Mesenteric fat pad (tissue), 1 donor: ENCODE data around the gene GALNT7. TPM values are rescaled to one million over a fixed set of nuclear protein-coding genes. Genes with fewer than 3 reads are reported as not detected.
A peak's percentile ranks its signal among the peaks of the same experiment; 100 is the strongest.

ENCODE experiments used
- DNase-seq: peaks from one replicate; pipeline ENCODE4 v3.0.0-alpha.2; 2020; ENCODE audit warnings: low spot score
- total RNA-seq: library from RNA; stranded (reverse); fragmentation: NEBNext Ultra II Directional; extraction: Animal tissue kit (Norgen Biotek cat#: 25700); gene quantifications from one replicate; pipeline ENCODE4 v1.2.1, GENCODE V29; 2021
- donor health status: DM: yes; HTN: yes; CAD: no.

Gene GALNT7
- total RNA-seq, 1 donor from 2014 or later: 9.8 TPM

DNA sequence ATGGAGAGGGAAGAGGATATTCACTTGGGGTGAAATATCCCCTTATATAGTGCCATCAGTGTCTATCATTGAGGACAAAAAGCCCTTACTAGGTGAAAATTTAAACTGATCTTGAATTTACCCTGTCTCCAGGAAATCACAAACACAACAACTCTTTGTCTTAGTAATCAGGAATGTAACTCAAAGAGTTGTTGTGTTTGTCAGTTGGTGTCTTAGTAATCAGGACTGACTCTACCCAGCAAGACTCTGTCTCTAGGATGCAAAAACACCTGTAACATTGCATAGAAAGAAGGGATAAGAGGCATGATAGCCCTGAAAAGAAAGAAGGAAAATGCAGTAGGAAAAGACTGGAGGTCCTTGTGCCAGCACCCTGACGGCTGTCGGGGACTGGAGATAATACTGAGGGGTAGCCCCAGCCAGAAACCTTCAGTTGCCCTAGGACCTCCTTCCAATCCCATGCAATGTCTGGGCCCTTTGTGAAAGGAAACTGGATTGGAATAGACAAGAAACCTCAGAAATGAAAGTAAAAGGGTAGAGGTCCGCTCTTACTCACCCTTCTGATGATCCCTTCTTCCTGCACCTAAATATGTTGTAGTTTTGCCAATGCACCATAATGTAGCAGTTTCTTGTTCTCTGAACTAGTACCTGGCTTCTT is 120.2 kb downstream of the GALNT7 start:
- no peak for DNase-seq

DNA sequence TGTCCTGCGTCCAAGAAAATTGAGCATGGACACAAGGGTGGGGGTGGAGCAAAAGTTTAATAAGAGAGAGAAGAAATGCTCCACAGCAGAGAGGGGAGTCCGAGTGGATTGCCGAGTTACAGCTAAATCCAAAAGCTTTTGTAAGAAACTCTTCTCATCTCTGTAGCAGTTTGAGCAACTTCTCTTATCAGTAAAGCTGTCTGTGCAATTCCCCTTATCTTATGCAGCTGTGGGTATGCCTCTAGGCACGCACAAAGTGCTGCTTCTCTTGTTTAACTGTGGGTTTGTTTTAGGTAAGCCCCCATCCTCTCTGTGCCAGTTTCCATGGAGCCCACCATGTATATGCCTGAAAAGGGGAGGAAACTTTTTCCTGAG is 120.7 kb downstream of the GALNT7 start:
- DNase-seq: no peak

DNA sequence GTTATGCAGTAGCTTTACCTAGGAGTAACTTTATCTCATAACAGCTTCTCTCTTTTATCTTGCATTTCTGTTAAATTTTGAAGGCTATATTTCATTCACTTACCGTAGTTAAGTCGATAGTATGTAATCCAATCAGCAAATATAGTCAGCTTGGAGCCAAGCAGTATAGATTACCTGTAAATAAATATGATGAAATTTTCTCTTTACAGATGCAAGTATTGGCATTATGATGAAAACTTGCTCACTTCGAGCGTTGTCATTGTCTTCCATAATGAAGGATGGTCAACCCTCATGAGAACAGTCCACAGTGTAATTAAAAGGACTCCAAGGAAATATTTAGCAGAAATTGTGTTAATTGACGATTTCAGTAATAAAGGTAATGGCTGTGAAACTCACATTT is 123.3 kb downstream of the GALNT7 start:
- DNase-seq: no peak

DNA sequence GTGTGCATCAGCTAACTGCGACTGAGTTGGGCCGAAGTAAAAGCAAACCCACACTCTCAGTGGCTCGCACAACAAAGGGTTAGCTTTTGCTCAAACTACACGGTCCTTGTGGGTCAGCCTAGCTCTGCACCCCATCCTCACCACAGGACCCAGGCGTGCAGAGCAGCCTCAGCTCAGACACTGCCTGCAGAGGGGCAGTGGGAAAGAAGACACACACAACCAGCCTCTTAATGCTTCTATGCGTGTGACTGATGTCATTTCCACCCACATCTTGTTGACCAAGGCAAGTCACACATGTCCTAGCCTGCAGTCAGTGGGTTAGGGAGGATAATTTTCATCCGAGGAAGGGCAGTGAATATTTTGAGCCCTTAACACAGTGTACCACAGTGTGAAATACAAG is 125.1 kb downstream of the GALNT7 start:
- no peak for DNase-seq

DNA sequence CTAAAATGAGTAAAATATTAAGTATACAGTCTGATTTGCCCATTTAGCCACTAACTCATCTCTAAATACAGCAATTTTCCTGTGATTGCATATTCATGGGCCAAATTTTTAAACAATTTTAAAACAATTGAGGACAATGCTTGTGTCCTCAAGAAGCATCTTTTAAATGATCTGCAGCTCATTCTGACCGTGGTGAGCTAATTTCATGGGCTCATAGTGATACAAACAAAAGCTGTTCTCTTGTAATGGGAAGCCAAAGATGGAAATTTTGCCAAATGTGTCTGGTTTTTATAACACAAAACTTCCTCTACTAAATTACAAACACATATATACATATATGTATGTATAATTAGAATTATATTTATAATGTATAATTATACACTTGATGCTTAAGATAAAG is 125.8 kb downstream of the GALNT7 start:
- DNase-seq: no peak

DNA sequence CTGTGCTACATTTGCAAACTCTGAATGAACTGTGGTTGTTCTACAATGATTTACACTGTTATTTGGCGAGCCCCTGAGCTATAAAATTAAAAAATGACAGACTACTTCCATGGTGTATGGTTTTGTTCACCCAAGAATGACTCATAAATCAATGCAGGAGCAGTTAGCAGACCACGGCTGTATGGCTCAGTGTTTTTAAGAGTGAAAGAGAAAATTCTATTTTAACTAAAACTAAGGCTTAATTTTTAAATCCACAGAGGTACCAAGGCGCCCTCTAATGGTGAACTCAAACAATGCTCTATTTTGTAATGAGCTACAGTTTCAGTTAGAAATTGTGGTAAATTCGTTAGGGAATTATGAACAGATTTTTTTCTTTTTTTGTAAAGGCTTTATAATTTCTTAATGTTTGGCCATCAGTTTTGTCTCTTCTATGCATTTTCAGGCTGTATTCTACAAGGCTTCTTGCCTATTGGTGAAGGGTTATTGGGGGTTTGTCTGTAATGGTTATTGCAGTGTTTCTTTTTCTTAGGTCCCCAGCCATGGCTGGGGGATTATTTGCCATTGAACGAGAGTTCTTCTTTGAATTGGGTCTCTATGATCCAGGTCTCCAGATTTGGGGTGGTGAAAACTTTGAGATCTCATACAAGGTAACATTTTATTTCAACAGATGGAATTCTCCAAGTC is 133.0 kb downstream of the GALNT7 start:
- DNase-seq: no peak

DNA sequence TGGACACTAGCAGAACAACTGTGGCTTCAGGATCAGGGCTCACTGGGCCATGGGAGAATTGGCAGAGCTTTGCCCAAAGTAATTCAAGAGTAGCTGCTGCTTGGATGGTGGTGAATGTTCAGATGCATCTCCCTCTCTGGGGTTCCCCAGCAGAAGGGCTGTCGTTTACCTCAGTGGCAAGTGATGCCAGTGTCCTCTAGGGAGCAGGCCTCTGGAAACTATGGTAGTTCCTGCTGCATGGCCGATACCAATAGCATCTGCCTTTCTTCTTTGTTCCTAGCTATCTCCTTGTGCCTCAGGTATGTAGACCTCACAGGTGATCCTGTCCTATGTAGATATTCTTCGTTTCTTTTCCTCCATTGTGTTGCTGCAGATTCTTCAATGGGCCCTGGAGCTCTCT is 139.2 kb downstream of the GALNT7 start:
- DNase-seq: no peak

DNA sequence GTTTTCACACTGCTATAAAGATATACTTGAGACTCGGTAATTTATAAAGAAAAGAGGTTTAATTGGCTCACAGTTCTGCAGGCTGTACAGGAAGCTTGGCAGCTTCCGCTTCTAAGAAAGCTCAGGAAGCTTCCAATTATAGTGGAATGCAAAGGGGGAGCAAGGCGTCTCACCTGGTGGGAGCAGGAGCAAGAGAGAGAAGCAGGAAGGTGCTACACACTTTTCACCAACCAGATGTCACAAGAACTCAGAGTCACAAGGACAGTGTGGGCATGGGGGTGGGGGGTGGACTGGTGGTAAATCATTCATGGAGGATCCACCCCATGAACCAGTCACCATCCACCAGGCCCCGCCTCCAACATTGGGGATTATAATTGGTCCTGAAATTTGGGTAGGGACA is 142.8 kb downstream of the GALNT7 start:
- DNase-seq: no peak

DNA sequence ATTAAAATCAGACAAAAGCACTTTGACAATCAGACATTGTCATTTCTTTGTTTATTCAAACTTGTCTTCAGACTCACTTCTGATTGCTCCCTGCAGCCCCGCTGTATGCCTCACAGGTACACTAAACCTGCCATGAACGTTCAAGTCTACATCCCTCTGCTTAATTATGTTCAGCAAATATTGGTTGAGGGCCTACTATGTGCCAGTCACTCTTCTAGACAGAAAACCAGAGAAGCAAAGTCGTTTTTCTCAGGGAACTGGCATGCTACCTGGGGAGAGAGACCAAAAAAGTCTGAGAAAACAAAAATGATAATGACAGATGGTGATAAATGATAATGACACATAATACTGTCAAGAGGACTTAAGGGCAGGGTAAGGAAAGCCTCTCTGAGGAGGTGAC is 146.1 kb downstream of the GALNT7 start:
- no peak for DNase-seq

DNA sequence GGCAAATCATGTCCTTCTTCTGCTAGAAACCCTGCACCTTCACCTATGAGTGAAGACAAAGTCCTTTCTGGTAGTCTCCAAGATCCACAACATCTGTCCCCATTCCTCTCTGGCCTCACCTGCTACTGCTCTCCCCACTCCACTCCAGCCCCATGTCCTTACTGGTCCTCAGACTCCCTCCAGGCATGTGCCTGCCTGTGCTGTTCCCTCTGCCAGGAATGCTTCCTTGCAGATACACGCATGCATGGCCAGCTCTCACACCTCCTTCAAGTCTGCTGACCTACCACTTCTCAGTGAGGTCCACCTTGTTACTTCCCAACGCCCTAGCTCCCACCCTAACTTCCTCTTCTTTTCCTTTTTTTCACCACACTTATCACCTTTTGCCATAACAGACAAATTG is 147.4 kb downstream of the GALNT7 start:
- no peak for DNase-seq

DNA sequence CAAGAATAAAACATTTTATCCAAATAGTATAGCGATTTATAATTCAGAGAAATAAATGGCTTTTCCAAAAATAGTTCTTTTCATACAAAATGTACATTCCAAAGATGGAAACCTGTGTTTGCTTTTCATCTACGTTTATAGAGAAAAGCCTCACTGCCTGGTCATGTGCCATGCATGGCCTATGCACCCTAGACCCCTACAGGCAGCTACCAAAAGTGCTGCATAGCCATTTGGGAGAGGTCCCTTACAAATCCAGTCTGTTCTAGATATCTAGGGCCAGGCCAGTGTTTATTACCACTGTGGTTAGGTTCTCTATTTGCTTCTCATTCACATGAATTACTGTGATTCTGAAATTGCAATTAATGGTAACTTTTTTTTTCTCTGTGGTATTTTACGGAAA is 148.4 kb downstream of the GALNT7 start:
- no peak for DNase-seq

DNA sequence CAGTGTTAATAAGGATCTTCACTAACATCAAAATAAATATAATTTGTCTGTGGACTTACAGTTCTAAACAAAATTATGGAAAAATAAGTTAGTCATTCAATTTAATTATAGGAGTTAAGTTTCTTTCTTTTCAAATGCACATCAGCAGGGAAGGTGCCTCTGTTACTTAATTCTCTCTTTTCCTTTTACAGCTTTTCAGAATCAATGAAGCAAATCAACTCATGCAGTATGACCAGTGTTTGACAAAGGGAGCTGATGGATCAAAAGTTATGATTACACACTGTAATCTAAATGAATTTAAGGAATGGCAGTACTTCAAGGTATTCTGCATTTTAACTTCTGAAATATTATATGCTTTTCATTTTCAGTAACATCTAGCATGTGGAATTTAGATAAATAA is 149.6 kb downstream of the GALNT7 start:
- no peak for DNase-seq

DNA sequence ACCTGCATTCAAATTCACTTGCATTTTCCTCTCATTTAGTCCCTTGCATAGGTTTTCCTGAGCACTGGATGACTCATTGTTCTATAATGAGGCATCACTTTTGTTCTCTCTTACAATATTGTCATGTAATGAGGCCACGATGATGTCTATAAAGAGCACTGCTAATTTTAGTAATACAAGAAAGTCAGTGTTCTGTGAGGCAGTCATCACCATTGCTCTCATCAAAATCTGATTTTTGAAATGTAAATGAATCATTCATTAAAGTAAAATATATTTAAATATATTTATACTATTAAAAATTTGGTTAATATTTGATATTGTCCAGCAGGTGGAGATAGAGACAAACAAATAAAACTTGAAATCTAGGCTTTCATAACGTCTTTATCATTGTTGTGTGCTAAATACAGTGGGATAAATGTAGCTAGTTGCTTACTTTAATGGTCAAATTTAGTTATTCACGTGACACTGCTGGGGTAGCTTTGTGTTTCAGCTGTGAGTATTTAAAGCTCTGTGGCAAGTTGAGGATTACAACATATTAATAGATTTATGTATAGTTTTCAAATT is 150.1 kb downstream of the GALNT7 start:
- DNase-seq: no peak

DNA sequence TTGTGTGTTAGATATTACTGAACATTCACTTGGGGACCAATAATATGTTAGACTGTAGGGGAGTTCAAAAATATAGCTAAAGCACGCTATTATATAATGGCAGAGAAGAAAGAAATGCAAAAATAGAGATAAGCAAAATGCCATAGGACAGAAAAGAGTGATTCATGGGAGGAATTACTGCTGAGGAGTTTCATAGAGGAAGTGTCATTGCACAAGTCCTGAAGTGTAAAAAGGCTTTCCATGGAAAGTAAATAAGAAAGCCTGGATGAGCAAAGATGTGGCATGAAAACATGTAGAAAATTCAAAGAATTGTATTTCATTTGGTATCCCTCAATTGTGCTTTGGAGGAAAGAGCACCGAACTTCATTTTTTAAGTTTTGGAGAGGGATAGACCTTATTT is 151.1 kb downstream of the GALNT7 start:
- no peak for DNase-seq

DNA sequence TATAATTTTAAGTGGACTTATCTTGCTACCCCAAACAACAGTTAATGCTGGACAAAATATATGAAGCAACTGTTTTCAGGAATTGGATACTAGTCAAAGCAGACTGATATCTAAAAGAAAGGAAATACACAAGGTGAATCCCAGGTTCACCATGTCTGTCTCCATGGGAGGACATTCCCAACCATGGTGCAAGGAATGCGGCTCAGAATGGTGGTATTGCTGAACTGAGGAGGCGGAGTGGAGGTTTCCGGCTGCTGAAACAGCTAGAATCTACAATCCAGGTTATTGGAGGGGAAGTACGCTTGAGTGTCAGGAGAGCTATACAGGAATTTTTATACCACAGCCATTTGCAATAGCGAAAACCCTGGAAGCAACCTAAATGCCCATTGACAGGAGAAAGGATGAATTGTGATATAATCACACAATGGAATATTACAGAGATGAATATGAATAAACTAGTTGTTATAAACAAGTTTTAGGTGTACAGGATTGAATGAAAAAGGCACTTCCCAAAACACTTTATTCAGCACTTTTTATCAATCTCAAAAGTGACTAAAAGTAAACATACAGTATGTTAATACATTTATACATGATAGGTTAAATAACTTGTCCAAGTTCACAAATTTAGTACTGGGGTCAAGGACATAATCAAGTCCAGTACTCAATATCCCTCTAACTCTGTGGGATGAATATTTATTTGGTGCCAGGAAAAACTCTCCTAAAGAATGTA is 156.6 kb downstream of the GALNT7 start:
- DNase-seq: no peak

DNA sequence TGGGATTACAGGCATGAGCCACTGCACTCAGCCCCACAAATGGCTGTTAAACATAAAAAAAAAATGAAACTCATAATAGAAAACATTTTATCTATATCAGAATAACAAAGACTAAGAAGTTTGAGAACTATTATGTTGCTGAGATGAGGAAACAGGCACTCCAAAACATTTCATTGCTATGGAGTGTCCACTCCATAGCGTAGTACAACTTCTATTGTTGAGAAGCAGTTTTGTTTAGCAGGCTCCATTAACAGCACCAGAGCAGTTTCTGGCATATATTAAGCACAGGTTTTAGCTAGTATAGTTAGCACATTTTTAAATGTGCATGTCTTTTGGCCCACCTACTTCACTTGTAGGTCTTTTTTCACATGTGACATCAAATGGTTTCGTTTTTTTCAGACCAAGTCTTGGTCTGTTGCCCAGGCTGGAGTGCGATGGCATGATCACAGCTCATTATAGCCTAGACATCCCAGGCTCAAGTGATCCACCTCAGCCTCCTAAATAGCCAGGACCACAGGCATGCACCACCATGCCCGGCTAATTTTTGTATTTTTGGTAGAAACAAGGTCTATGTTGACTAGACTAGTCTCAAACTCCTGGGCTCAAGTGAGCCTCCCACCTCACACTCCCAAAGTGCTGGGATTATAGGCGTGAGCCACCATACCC is 159.8 kb downstream of the GALNT7 start:
- no peak for DNase-seq

DNA sequence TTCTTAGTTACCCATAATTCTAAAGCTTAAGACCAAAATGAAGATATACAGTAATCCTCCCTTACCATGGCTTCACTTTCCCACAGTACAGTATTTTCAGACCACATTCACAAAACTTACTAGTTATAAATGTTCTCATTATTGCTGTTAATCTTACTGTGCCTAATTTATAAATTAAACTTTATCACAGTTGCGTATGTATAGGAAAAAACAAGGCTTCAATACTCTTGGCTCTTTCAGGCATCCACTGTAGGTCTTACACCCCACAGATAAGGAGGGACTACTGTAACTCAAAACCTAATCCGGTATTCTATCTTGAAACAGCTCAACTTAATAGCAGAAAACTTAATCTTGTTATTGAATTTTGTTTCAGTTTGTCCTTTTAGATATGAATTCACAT is 162.0 kb downstream of the GALNT7 start:
- no peak for DNase-seq

DNA sequence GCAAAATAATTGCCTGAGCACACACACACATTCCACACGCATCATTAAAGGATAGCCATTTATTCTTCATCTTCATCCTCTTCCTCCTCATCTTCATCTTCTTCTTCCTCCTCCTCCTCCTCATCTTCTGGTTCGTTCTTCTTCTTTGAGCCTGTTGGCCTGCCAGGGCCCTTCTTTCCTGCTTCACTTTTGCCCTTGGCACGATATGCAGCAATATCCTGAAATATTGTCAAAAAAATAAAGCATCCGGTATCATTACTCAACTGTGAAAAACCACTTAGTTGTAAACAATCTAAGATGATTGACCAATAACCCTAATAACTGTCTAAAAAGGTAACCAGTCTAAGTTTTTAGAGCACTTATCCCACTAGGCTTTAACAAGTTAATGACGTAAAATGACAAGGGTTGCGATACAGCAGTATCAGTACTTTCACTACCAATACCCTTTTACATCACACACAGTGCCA is 163.4 kb downstream of the GALNT7 start:
- no peak for DNase-seq

DNA sequence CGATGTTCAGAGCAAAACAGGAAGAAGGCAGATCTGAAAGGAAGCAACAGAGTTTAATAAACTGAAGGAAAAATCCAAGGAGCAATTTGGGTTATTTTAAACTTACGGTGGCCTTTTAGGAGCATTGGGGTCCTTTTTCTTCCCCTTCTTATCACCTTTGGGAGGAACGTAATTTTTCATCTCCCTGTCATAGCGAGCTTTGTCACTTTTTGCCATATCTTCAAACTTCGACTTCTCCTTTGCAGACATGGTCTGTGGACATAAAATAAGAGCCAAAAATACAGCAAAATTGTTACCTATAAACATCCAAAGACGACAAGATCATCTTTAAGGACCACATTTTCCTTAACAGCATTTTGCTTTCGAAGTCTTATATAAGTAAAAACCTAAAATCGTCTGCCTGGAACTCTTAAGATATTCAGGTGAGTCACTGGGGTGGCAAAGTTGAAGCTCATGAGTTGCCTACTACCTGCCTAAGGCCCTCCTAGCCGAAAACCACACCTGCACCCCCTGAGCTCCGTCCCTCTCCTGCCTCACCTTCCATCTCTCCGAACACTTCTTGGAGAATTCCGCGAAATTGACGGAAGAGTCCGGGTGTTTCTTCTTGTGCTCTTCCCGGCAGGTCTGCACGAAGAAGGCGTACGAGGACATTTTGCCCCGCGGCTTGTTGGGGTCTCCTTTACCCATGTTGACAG is 164.5 kb downstream of the GALNT7 start:
- DNase-seq: no peak

DNA sequence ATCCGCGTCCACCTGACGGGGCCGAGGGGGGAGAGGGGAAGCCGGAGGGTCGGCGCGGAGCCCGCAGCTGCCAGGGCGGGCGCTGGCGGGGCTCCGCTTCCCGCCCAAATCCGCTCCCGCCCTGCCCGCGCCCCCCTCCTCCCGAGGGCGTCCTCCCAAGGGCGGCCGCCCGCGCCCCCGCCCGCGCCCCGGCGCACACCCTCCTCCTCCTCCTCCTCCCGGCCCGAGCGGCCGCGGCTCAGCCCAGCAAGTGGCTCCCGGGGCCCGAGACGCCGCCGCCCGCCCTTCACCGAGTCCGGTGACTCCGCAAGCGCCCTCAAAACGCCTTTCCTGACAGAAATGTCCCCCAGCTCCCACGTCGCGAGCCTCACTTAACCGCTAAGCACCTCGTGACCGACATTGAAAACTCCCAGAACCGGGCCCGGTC is 165.1 kb downstream of the GALNT7 start:
- DNase-seq: peak; percentile 89
